Measurements from ENCODE around the gene KIAA1549. TPM values are rescaled to one million over a fixed set of nuclear protein-coding genes. Genes with fewer than 3 reads are reported as not detected.

The KIAA1549 gene
- total and polyA plus RNA-seq, 2 of the 4 experiments (the other 2 are of a cell fraction): 1.3 to 3.3 TPM

- H3K27ac ChIP-seq (ENCODE audit: insufficient read depth, low read length): no peak overlapping the region
These were observed 37.7 kb upstream of the KIAA1549 start for GRCh38 chr7:139018910-139019309.

More at GRCh38 chr7:139018910-139019309, 37.7 kb upstream of the KIAA1549 start:
- TF ChIP-seq FOS (IDR thresholded peaks at IDR 0.05; ENCODE audit: low read depth, low read length) (no peak), POLR2A (IDR thresholded peaks at IDR 0.05; ENCODE audit: low read depth, low read length) (no peak), RFX5 (IDR thresholded peaks at IDR 0.05; ENCODE audit: low read depth, low read length) (no peak), CTCF (conservative IDR thresholded peaks at IDR 0.05; ENCODE audit: low read depth, low read length) (no peak), MXI1 (IDR thresholded peaks at IDR 0.05; ENCODE audit: borderline replicate concordance, low read depth, low read length) (no peak)
- no peak overlapping the region for H3K56ac ChIP-seq (ENCODE audit: extremely low read depth, insufficient read depth, low read length)
- in situ Hi-C loops (cut with MboI; ENCODE audit: low sequenced_read_pairs) (no loop called here), dilution Hi-C loops (cut with HindIII; ENCODE audit: low sequenced_read_pairs, unreplicated experiment) (no loop called here), intact Hi-C loops (cut with micrococcal nuclease) (no loop called here)
- peaks cover 5% of the 10 kb centered on the region; the same call in 1 of the 2 replicates for H3K27me3 ChIP-seq (ENCODE audit: control insufficient read depth, insufficient read depth, low read length)
- H3K9me3 ChIP-seq (ENCODE audit: control insufficient read depth, insufficient read depth, low read length): no peaks in the 10 kb centered on the region
- no peak overlapping the region for H3K4me2 ChIP-seq (ENCODE audit: low read depth, low read length)
- H2AFZ ChIP-seq (replicated peaks; ENCODE audit: low read length, poor library complexity): no peak overlapping the region
- WGBS, 2 experiments (ENCODE audit: extremely low coverage in 2 of 2, insufficient read length in 1 of 2): no CpG with 5 or more reads among the region's 3 CpGs
- H3K4me3 ChIP-seq (ENCODE audit: insufficient read depth, low read depth, low read length): no peak overlapping the region
- no peak overlapping the region for H2BK15ac ChIP-seq (ENCODE audit: low read depth, low read length)
- DNase-seq: no peak
- H2BK120ac ChIP-seq (ENCODE audit: low read depth, low read length): no peak overlapping the region
- H4K91ac ChIP-seq (ENCODE audit: insufficient read depth, low read depth, low read length): no peak overlapping the region
- no peak overlapping the region for H3K4ac ChIP-seq (ENCODE audit: low read depth, low read length)
- no peak overlapping the region for H2BK20ac ChIP-seq (ENCODE audit: low read depth, low read length)
- no peak overlapping the region for H3K14ac ChIP-seq (replicated peaks; ENCODE audit: low read depth, low read length)
- ATAC-seq (ENCODE audit: low read depth): no peak
- no peak overlapping the region for H2AK5ac ChIP-seq (ENCODE audit: low read depth, low read length)
- ChIA-PET CTCF (no interaction called here), POLR2A (ENCODE audit: unreplicated experiment) (no interaction called here)
- H3K9me1 ChIP-seq (ENCODE audit: insufficient read depth, low read length): 0 out of 2 replicates have a peak, but pooled peaks cover 3% of the 10 kb centered on the region
- no peaks in the 10 kb centered on the region for H4K20me1 ChIP-seq (ENCODE audit: insufficient read depth, low read length)
- H4K8ac ChIP-seq (ENCODE audit: low read depth in 2 of 2, low read length in 2 of 2): no peak overlapping the region
- peaks cover 3% of the 10 kb centered on the region for H3K4me1 ChIP-seq (ENCODE audit: control insufficient read depth, insufficient read depth, low read length)
- H3K23ac ChIP-seq (ENCODE audit: low read depth, low read length): no peak overlapping the region
- H2AK9ac ChIP-seq (replicated peaks; ENCODE audit: low read depth, low read length, poor library complexity): no peak overlapping the region
- BruUV-seq (replicated peaks): no TSS peak
- no peak overlapping the region for H3K18ac ChIP-seq (ENCODE audit: low read depth, low read length)
- no peak overlapping the region for H3K9ac ChIP-seq (ENCODE audit: low read depth, low read length)
- H4K5ac ChIP-seq (ENCODE audit: low read depth, low read length): no peak overlapping the region
- peaks cover 0 to 10% of the 10 kb centered on the region in 2 experiments; a peak in 1 of 4 replicates for H3K79me1 ChIP-seq (ENCODE audit: low read depth in 1 of 2, low read length in 2 of 2)
- peaks cover 9% of the 10 kb centered on the region for H3K36me3 ChIP-seq (ENCODE audit: control insufficient read depth, insufficient read depth, low read length)
- no peak overlapping the region for H2BK5ac ChIP-seq (ENCODE audit: low read depth, low read length, poor library complexity, severe bottlenecking)
